ENCODE measurements around the gene MRPL48. TPM values are rescaled to one million over a fixed set of nuclear protein-coding genes. Genes with fewer than 3 reads are reported as not detected.
"Not testable (repeated sequence)": the region's sequence is repeated elsewhere in the genome, so short reads cannot be mapped to it uniquely, and the experiment has no call there.

MRPL48 gene
- total RNA-seq, 1 donor, result 10.0 TPM

GRCh38 chr11:73833067-73833466 lies 45.4 kb downstream of the MRPL48 start:
- no peak for DNase-seq (ENCODE audit: low read depth in 2 of 3, low spot score in 2 of 3)

- DNase-seq (ENCODE audit: low read depth in 2 of 3, low spot score in 2 of 3), result no peak
Measured at GRCh38 chr11:73838443-73839122, 50.9 kb downstream of the MRPL48 start.

GRCh38 chr11:73839123-73839457 lies 51.4 kb downstream of the MRPL48 start:
- DNase-seq (ENCODE audit: low read depth in 2 of 3, low spot score in 2 of 3), result no peak

GRCh38 chr11:73851046-73851764 lies 63.5 kb downstream of the MRPL48 start:
- peak in 2 of 3 donors; percentile 22 to 56 for DNase-seq (ENCODE audit: low read depth in 2 of 3, low spot score in 2 of 3)

GRCh38 chr11:73852049-73852448 lies 64.4 kb downstream of the MRPL48 start:
- DNase-seq (ENCODE audit: low read depth in 2 of 3, low spot score in 2 of 3), result no peak

- DNase-seq (ENCODE audit: low read depth in 2 of 3, low spot score in 2 of 3), result no peak
Measured at GRCh38 chr11:73854680-73855079, 67.0 kb downstream of the MRPL48 start.

GRCh38 chr11:73856031-73856567 lies 68.4 kb downstream of the MRPL48 start:
- DNase-seq (ENCODE audit: low read depth in 2 of 3, low spot score in 2 of 3), result no peak

- no peak for DNase-seq (ENCODE audit: low read depth in 2 of 3, low spot score in 2 of 3)
Measured at GRCh38 chr11:73859671-73860070, 72.0 kb downstream of the MRPL48 start.

- no peak for DNase-seq (ENCODE audit: low read depth in 2 of 3, low spot score in 2 of 3)
Measured at GRCh38 chr11:73860202-73860601, 72.5 kb downstream of the MRPL48 start.

- no peak for DNase-seq (ENCODE audit: low read depth in 2 of 3, low spot score in 2 of 3)
Measured at GRCh38 chr11:73862986-73863385, 75.3 kb downstream of the MRPL48 start.

- no peak for DNase-seq (ENCODE audit: low read depth in 2 of 3, low spot score in 2 of 3)
Measured at GRCh38 chr11:73866095-73866579, 78.5 kb downstream of the MRPL48 start.

- DNase-seq (ENCODE audit: low read depth in 2 of 3, low spot score in 2 of 3), result no peak
Measured at GRCh38 chr11:73866586-73866996, 78.9 kb downstream of the MRPL48 start.

GRCh38 chr11:73869332-73869949 lies 81.8 kb downstream of the MRPL48 start:
- DNase-seq (ENCODE audit: low read depth in 2 of 3, low spot score in 2 of 3), result no peak

GRCh38 chr11:73870261-73870660 lies 82.6 kb downstream of the MRPL48 start:
- no peak for DNase-seq (ENCODE audit: low read depth in 2 of 3, low spot score in 2 of 3)

GRCh38 chr11:73872749-73873357 lies 85.2 kb downstream of the MRPL48 start:
- DNase-seq (ENCODE audit: low read depth in 2 of 3, low spot score in 2 of 3), result no peak

- DNase-seq (ENCODE audit: low read depth in 2 of 3, low spot score in 2 of 3), result no peak
Measured at GRCh38 chr11:73875380-73875779, 87.7 kb downstream of the MRPL48 start.

GRCh38 chr11:73875840-73876239 lies 88.2 kb downstream of the MRPL48 start:
- DNase-seq (ENCODE audit: low read depth in 2 of 3, low spot score in 2 of 3), result no peak

GRCh38 chr11:73876424-73877310 lies 89.0 kb downstream of the MRPL48 start, which contains the start of the genes COA4 and PAAF1:
Gene COA4 (minus strand): TSS chr11:73876846. CDS start chr11:73873378, 3,468 bp downstream.
Gene PAAF1 (plus strand): TSS chr11:73876999. CDS start chr11:73877022, 23 bp downstream.
- peak; percentile 79 to 99 (median 96) for DNase-seq (ENCODE audit: low read depth in 2 of 3, low spot score in 2 of 3)

GRCh38 chr11:73878771-73879170 lies 91.1 kb downstream of the MRPL48 start:
- no peak for DNase-seq (ENCODE audit: low read depth in 2 of 3, low spot score in 2 of 3)

GRCh38 chr11:73880449-73880848 lies 92.8 kb downstream of the MRPL48 start:
- not testable (repeated sequence) for DNase-seq (ENCODE audit: low read depth in 2 of 3, low spot score in 2 of 3)
